Smooth muscle cell (in vitro differentiated cells): ENCODE results near the gene SBDS. TPM values are rescaled to one million over a fixed set of nuclear protein-coding genes. Genes with fewer than 3 reads are reported as not detected.
"Not testable (repeated sequence)": the region's sequence is repeated elsewhere in the genome, so short reads cannot be mapped to it uniquely, and the experiment has no call there.

Source experiments
- DNase-seq: peaks from one replicate; lab custom pipeline; 2025; ENCODE audit not compliant: unreplicated experiment; lab: John Stamatoyannopoulos, UW
- H2AFZ ChIP-seq: fragments of 200-600 bp; sonication (generic); 2 replicates; pipeline ENCODE4 v1.6.0; 2016; ENCODE audit warnings: antibody characterized with exemption, low read depth, mild to moderate bottlenecking
- H3F3A ChIP-seq: fragments of 200-600 bp; sonication (generic); 2 replicates; pipeline ENCODE4 v1.6.0; 2017; ENCODE audit warnings: antibody characterized with exemption, low read depth
- H3K27ac ChIP-seq: fragments of 200-600 bp; sonication (generic); 2 replicates; pipeline ENCODE4 v1.5.1; 2016; ENCODE audit warnings: low read depth, mild to moderate bottlenecking
- H3K27me3 ChIP-seq: fragments of 200-600 bp; sonication (generic); 2 replicates; pipeline ENCODE4 v1.6.1; 2016; ENCODE audit warnings: low read depth, mild to moderate bottlenecking
- H3K36me3 ChIP-seq: fragments of 200-600 bp; sonication (generic); 2 replicates; pipeline ENCODE4 v1.5.1; 2016; ENCODE audit warnings: low read depth
- H3K4me1 ChIP-seq: fragments of 200-600 bp; sonication (generic); 2 replicates; pipeline ENCODE4 v1.5.1; 2016; ENCODE audit warnings: low read depth
- H3K4me2 ChIP-seq: fragments of 200-600 bp; sonication (generic); 2 replicates; pipeline ENCODE4 v1.6.0; 2016; ENCODE audit warnings: mild to moderate bottlenecking
- H3K4me3 ChIP-seq: fragments of 200-600 bp; sonication (generic); 2 replicates; pipeline ENCODE4 v1.5.1; 2016; ENCODE audit warnings: mild to moderate bottlenecking
- H3K79me2 ChIP-seq: fragments of 200-600 bp; sonication (generic); 2 replicates; pipeline ENCODE4 v1.6.0; 2016; ENCODE audit warnings: low read depth, mild to moderate bottlenecking
- H3K9ac ChIP-seq: fragments of 200-600 bp; sonication (generic); 2 replicates; pipeline ENCODE4 v1.6.0; 2016; ENCODE audit warnings: low read depth
- H3K9me3 ChIP-seq: fragments of 200-600 bp; sonication (generic); replicated peaks from 2 replicates; pipeline ENCODE4 v1.5.1; 2016; ENCODE audit warnings: low read depth
- H4K20me1 ChIP-seq: fragments of 200-600 bp; sonication (generic); 2 replicates; pipeline ENCODE4 v1.6.0; 2016; ENCODE audit warnings: low read depth
- WGBS: methylation state at CpG from one replicate; pipeline ENCODE4 v1.1.7; 2016; ENCODE audit warnings: low lambda C conversion rate; 5-methylcytosine and 5-hydroxymethylcytosine counted together
- polyA plus RNA-seq: library from polyadenylated mRNA; unstranded; fragments of >200 nt; fragmentation: Nextera tagmentation; extraction: Ambion mirVana; gene quantifications from 2 replicates; pipeline ENCODE4 v1.2.1, GENCODE V29; 2016
- total RNA-seq: library from RNA; depleted of rRNA; stranded (reverse); fragments of >200 nt; gene quantifications from 2 replicates; pipeline ENCODE4 v1.2.3, GENCODE V29; 2014
- TF ChIP-seq, protein P1 (sequence below): fragments of 200-600 bp; sonication (generic); IDR thresholded peaks from 2 replicates; pipeline ENCODE4 v1.5.1; 2017; ENCODE audit warnings: borderline replicate concordance, mild to moderate bottlenecking, antibody characterized with exemption; ENCODE audit not compliant: insufficient read depth, poor library complexity, severe bottlenecking

The SBDS gene
- total and polyA plus RNA-seq, 2 experiments from 2014 or later, result 107 to 133 TPM

GRCh38 chr7:67008260-67008659 is 12.9 kb upstream of the SBDS start:
- no peak for DNase-seq
- Histone ChIP-seq H3K27me3 (no peaks in the 10 kb centered on the region), H4K20me1 (no peaks in the 10 kb centered on the region), H3K4me2 (no peak overlapping the region), H3K4me3 (no peak overlapping the region), H3K27ac (no peak overlapping the region), H3K36me3 (no peaks in the 10 kb centered on the region), H3K9me3 (no peaks in the 10 kb centered on the region), H3F3A (no peaks in the 10 kb centered on the region), H3K4me1 (no peaks in the 10 kb centered on the region), H3K9ac (no peak overlapping the region), H3K79me2 (no peaks in the 10 kb centered on the region), H2AFZ (no peak overlapping the region)
- TF ChIP-seq, protein P1, sequence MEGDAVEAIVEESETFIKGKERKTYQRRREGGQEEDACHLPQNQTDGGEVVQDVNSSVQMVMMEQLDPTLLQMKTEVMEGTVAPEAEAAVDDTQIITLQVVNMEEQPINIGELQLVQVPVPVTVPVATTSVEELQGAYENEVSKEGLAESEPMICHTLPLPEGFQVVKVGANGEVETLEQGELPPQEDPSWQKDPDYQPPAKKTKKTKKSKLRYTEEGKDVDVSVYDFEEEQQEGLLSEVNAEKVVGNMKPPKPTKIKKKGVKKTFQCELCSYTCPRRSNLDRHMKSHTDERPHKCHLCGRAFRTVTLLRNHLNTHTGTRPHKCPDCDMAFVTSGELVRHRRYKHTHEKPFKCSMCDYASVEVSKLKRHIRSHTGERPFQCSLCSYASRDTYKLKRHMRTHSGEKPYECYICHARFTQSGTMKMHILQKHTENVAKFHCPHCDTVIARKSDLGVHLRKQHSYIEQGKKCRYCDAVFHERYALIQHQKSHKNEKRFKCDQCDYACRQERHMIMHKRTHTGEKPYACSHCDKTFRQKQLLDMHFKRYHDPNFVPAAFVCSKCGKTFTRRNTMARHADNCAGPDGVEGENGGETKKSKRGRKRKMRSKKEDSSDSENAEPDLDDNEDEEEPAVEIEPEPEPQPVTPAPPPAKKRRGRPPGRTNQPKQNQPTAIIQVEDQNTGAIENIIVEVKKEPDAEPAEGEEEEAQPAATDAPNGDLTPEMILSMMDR, result no peak
- 97% methylated on average over 4 of the region's 4 CpGs for WGBS

- DNase-seq, result no peak
- WGBS, result 88% methylated on average over 2 of the region's 2 CpGs
- Histone ChIP-seq H4K20me1 (no peaks in the 10 kb centered on the region), H3K79me2 (no peaks in the 10 kb centered on the region), H3K4me3 (no peak overlapping the region), H3F3A (no peaks in the 10 kb centered on the region), H3K4me2 (no peak overlapping the region), H3K9me3 (no peaks in the 10 kb centered on the region), H2AFZ (no peak overlapping the region), H3K4me1 (no peaks in the 10 kb centered on the region), H3K27me3 (no peaks in the 10 kb centered on the region), H3K27ac (no peak overlapping the region), H3K9ac (no peak overlapping the region), H3K36me3 (no peaks in the 10 kb centered on the region)
- TF ChIP-seq, protein P1, result no peak
Observed at GRCh38 chr7:67006965-67007364, 11.6 kb upstream of the SBDS start.

DNA sequence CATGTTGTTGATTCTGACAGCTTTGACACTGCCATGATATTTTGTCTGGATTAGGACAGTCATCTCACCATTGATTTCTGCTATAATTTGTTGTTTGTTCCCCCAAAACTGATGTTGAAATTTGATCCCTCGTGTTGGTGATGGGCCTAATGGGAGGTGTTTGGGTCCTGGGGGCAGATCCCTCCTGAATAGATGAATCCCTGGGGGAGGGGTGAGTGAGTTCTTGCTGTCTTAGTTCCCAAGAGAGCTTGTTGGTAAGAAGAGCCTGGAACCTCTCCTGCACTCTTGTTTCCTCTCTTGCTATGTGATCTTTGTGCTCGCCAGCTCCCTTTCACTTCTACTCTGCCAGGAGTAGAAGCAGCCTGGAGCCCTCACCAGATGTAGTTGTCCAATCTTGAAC is 8.8 kb upstream of the SBDS start:
- not testable (repeated sequence) for H2AFZ ChIP-seq, H3K4me1 ChIP-seq, H3K36me3 ChIP-seq, H4K20me1 ChIP-seq, H3K9me3 ChIP-seq, H3K4me3 ChIP-seq, H3K4me2 ChIP-seq, H3K9ac ChIP-seq, DNase-seq, H3K79me2 ChIP-seq, H3K27ac ChIP-seq, H3F3A ChIP-seq, H3K27me3 ChIP-seq
- 96% methylated on average over 2 of the region's 2 CpGs for WGBS

GRCh38 chr7:67000601-67001258 is 5.3 kb upstream of the SBDS start:
- not testable (repeated sequence) for H3K4me3 ChIP-seq, H2AFZ ChIP-seq, H3K9ac ChIP-seq, H3K4me2 ChIP-seq, H3F3A ChIP-seq, H3K27ac ChIP-seq, H3K4me1 ChIP-seq, H3K36me3 ChIP-seq, H4K20me1 ChIP-seq, H3K9me3 ChIP-seq, DNase-seq, H3K79me2 ChIP-seq, H3K27me3 ChIP-seq
- WGBS, result 53% methylated on average over 4 of the region's 5 CpGs
- TF ChIP-seq, protein P1, result peak; percentile 46

GRCh38 chr7:66996444-66997191 is 1.2 kb upstream of the SBDS start, which contains the start of gene TYW1:
TSS of gene TYW1 (plus strand) at chr7:66996833. CDS start at chr7:66996979, 146 bp downstream.
- peak within 1 kb of the TSS; percentile 82 for H2AFZ ChIP-seq
- not testable (repeated sequence) for H3K9me3 ChIP-seq, H3K27me3 ChIP-seq, H3K36me3 ChIP-seq, H3K4me1 ChIP-seq, H3F3A ChIP-seq, H4K20me1 ChIP-seq
- H3K79me2 ChIP-seq, result peaks cover 21% of the 10 kb centered on the region
- peak within 1 kb of the TSS; percentile 97 for H3K4me2 ChIP-seq
- peak; percentile 86 for DNase-seq
- peak within 1 kb of the TSS; percentile 88 for H3K9ac ChIP-seq
- WGBS, result 2% methylated on average over 44 of the region's 44 CpGs
- peak within 1 kb of the TSS; percentile 68 for H3K27ac ChIP-seq
- peak within 1 kb of the TSS; percentile 58 for H3K4me3 ChIP-seq
